Prostate gland (tissue), 1 donor: Measurements from ENCODE around the gene TRAP1.

Experiments
- POLR2A ChIP-seq: fragments of 450-650 bp; IDR thresholded peaks from one replicate; pipeline ENCODE4 v1.6.1; 2016; ENCODE audit warnings: antibody characterized with exemption, mild to moderate bottlenecking
- POLR2AphosphoS5 ChIP-seq: sonication (generic); formaldehyde crosslinking; IDR thresholded peaks from one replicate; pipeline ENCODE4 v1.6.1; 2017; ENCODE audit warnings: antibody characterized with exemption

DNA sequence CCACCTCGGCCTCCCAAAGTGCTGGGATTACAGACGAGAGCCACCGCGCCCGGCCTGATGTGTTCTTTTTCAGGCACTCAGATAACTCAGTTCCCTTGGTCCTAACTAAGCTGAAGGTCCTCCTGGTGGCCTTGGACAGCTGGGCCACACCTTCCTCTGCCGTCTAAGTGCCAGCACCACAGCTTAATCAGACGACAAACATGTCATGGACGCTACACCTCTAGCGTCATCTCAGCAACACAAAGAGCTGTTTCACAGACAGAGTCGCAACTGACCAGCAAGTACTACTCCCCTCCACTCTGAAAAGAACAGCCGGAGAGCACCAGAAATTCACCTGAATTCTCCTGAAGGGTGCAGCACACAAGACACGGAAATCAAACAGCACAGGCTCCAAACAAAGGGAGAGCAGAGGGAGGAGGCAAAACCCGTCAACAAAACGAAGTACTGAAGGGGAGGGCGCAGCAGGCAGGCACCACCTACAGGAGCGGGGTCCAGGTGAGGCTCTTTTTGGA lies 4.4 kb downstream of the TRAP1 start:
- TF ChIP-seq POLR2A (no peak), POLR2AphosphoS5 (no peak)
